HG03103 (cell line): ENCODE data around the gene ARID1B.

Source experiments
- ATAC-seq: cut with Tn5 transposase; IDR thresholded peaks from one replicate; pipeline ENCODE4 v1.9.1; 2021; ENCODE audit warnings: low read depth; ENCODE audit not compliant: unreplicated experiment

Gene ARID1B

DNA sequence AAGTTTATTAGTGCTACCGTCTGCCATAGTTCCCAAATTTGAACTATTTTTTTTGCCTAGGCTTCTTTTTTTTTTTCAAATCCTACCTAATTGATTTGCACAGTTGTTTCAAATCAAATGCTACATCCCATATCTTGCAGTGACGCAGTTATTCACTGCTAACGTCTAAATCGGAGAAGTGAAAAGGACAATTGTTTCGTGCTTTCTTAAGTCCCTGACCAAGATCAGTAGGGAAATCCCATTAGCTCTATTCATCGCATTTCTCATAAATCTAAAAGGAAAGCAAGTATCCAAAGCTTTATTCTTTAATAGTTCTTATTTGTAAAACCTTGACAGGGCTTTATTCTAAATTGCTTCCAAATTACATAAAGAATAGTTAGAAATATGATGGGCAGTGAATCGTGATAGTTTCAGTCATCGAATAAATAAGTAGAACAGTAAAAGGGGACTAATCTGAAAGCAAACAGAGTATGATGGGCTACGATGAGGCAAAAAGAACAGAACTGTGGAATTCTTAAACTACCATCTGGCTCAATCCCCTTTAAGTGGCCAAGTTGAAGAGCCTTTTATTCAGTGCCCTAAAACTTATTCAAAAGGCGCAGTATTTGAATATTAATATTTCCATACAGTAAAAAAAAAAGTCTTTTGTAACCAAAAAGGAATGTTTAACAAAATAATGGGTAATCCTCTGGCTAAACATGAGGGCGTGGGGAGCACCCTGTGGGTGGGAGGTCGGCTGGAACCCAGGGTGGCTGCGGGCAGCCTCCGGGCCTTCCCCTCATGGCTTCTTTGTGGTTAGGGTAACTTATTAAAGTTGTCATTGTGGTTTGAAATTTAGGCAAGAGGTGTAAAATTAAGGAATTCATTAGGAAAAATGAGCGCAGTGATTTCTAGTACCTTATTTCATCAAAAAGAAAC lies 3.0 kb upstream of the ARID1B start:
- ATAC-seq: no peak

DNA sequence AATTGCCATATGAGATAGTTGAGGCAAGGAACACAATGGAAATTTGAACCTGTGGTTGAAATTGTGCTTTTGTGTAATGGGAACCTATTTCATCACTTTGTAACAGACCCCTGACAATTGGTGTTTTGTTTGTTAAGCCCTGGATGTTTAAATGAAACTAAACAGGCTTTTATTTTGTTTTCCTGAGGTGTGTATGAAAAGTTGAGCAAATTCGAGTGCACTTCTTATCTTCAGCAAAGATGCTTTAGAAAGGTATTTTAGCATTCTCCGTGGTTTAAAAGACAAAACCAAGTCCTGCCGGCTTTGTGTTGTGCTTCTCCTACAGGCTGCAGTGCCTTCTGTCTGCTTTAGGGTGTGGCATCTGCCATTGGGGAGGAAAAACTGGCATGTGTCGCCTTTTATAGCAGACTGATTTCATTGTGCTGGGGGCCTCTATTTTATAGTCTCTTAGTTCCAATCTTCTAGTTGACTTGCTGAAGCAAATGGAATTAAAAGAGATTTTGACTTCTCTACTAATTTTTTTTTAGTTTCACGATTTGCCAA lies 2.2 kb upstream of the ARID1B start:
- ATAC-seq: no peak

DNA sequence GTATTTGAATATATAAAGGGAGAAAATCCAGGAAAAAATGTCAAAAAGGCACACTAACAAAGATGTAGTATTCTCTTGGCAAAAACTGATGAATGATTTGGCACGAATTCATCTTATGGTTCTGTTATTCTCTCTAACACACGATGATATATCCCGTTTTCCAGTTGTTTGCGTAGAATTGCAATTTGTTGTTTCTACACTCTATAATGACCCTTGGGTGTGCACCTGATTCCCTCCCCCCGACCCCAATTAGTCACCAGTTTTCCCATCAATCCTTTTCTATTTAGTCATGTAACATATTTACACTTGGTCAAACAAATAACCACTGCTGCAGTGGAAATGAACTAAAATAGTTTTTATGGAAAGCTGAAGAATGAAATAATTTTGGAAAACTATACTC lies 1.5 kb upstream of the ARID1B start:
- ATAC-seq: no peak

DNA sequence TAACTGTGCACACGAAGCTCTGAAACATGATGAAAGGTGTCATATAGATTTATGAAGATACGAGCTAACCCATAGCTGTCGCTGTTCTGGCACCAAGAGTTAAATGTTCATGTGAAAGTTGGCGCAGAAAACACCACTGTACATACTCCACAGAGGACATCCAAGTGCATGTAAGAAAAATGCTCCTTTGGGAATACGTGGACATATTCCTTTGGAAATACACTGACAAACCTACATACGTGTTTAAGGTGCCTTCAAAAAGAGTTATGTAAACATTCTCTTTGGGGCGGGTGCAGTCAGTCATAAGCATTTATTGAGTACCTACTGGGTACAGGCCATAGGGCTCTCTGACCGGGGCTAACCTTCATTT lies 723 bp upstream of the ARID1B start:
- no peak for ATAC-seq

DNA sequence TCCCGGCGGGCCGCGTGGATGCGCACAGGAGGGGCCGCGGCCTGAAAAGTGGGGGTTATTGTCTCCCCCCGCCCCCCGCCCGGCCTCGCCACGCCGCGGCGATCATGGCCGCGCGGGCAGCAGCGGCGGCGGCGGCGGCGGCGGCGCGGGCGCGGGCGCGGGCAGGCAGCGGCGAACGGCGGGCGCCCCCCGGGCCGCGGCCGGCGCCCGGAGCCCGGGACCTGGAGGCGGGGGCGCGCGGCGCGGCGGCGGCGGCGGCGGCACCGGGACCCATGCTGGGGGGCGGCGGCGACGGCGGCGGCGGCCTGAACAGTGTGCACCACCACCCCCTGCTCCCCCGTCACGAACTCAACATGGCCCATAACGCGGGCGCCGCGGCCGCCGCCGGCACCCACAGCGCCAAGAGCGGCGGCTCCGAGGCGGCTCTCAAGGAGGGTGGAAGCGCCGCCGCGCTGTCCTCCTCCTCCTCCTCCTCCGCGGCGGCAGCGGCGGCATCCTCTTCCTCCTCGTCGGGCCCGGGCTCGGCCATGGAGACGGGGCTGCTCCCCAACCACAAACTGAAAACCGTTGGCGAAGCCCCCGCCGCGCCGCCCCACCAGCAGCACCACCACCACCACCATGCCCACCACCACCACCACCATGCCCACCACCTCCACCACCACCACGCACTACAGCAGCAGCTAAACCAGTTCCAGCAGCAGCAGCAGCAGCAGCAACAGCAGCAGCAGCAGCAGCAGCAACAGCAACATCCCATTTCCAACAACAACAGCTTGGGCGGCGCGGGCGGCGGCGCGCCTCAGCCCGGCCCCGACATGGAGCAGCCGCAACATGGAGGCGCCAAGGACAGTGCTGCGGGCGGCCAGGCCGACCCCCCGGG lies 637 bp downstream of the ARID1B start:
- ATAC-seq: peak; percentile 2

DNA sequence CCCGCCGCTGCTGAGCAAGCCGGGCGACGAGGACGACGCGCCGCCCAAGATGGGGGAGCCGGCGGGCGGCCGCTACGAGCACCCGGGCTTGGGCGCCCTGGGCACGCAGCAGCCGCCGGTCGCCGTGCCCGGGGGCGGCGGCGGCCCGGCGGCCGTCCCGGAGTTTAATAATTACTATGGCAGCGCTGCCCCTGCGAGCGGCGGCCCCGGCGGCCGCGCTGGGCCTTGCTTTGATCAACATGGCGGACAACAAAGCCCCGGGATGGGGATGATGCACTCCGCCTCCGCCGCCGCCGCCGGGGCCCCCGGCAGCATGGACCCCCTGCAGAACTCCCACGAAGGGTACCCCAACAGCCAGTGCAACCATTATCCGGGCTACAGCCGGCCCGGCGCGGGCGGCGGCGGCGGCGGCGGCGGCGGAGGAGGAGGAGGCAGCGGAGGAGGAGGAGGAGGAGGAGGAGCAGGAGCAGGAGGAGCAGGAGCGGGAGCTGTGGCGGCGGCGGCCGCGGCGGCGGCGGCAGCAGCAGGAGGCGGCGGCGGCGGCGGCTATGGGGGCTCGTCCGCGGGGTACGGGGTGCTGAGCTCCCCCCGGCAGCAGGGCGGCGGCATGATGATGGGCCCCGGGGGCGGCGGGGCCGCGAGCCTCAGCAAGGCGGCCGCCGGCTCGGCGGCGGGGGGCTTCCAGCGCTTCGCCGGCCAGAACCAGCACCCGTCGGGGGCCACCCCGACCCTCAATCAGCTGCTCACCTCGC lies 1.5 kb downstream of the ARID1B start:
- ATAC-seq: no peak

DNA sequence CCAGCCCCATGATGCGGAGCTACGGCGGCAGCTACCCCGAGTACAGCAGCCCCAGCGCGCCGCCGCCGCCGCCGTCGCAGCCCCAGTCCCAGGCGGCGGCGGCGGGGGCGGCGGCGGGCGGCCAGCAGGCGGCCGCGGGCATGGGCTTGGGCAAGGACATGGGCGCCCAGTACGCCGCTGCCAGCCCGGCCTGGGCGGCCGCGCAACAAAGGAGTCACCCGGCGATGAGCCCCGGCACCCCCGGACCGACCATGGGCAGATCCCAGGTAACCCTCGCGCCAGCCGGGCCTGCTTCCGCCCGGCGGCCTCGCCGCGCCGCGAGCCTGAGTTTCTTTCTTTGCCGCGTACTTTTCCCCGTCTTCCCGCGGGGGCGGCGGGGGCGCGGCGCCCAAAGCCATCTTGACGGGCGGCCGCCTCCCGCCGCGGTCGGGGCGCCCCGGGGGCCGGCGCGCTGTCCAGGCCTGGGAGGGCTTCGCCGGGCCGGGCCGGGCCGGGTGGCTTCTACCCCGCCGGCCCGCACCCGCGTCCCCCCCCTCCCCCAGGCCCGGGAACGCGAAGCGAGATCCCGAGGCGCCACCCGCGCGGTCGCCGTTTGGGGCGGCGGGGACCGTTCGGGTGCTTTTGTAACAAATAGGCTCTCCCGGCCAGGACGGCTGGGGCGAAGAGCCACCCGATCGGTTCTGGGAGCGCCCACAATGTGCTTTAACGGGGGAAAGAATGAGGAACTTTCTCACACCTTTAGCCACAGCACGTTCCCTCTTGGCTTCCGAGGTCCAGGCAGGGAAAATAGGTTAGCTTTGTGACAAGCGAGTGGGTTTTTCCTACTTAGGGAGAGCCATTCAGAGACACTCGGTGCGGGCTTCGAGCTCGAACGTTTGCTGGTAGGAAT lies 2.3 kb downstream of the ARID1B start:
- ATAC-seq: no peak

DNA sequence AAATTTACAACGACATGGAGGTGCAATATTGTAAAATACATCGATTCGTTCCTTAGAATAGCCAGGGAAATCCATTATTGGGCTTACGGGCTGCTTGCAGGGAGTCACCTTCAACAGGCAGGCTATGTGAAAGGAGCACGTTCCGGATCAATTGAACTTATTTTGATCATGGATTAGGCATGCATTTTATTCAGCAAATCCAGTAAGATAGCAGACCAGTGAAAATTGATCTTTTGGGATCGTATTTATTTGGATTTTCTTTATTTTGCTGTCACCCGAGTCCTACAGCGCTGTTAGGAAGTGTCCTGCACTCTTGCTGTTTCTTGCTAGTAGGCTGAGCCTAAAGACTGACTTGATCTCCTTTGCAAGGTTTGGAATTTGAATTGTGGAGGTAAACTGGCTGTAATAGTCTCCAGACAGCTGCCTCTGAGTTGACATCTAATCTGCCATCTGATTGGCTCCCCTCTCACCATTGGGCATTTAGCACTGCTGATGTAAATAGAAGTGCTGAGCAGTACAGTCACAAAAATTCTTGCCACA lies 3.0 kb downstream of the ARID1B start:
- ATAC-seq: peak; percentile 60

DNA sequence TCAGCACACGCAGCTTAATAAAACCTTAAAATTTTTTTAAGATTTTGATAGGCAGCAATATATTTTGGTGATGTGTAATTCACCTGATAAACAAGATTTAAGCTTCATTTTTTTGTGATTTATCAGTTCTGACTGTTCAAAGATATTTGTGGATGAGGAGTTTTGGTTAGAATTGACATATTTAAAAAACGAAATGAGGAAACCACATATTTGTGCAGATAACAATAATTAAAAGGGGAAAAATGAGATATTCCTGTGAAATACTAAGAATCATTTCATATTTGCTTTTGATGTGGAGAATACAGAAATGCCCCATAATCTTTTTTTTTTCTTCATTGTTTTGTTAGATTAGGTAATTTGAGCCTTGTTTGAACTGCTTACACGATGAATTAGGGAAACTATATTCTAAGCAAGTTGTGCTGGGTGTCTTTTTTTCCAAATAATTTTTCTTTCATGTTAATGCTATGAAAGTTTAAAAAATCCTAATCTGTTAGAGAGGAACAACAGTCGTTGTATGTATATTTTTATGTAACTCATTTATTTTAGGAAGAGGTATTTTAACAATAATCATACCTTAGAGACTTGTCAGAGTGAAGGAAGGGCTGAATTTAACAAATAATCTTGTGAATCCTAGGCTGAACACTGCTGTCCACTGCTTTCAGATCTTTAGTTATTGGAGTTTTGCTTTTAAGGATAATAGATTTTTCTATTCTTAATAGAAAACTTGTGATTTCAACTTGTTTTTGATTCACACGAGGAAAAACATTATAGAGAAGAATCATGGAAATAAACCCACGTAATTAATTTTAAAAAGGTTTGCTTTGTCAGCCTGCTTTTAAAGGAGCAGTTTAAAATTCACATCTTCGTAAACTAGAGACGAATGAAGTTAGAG lies 4.0 kb downstream of the ARID1B start:
- ATAC-seq: no peak

DNA sequence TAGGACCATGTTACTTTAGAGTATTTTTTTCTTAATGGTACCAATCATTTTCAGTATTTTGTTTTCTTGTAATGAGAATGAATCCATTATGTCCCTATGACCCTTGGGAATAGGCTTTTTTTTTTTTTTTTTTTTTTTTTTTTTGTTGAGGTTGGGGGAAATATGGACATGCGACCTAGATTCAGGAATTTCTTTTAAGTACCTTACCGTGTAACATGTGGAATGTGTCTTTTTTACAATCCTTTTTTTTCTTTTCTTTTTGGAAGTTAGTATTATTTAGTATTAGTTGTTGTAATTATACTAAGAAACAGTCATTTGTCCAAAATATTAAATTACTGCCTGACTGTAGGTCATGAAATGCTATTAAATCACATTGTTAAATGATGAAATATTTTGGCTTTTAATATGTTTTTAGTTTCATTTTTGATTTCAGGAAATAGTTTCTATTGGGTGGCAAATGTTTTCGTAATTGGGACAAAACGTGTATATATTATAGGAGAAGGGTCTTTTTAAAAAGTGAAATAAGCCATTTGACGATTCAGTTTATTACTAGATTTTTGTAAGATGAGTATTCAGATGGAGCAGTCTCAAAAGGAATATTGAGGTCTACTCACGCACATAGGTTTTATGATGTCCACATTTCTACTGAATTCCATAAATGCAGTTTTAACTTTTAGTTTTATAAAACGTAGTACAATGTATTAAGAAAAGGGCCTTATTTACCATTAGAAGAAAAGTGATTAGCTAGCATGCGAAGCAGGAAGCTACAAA lies 4.9 kb downstream of the ARID1B start:
- ATAC-seq: no peak

DNA sequence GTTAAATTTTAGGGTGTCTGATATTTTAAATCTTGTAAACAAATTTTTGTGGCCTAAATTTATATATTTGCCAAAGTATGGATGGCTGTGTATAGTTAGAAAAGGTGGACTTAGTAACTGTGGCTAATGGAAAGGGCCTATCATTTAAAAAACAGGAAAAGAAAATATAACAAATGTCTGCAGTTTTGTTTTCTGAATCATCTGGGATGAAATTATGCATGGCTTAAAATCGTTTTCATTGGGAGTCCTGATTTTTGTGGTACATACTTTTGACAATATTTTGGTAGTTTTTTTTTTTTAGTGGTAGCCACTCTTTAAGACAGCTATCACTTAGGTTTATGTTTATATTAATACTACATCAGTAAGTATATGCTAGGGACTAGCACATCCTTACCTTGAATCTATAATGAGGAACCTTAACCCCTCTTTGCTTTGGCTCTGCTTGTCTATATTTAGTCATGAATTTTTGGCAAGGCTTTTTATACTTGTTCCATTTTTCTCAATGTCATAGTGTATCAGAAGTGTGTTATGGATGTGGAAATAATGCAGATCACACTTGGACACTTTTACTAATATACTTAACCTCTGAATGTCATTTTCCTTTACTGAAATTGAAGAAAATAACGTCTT lies 5.6 kb downstream of the ARID1B start:
- ATAC-seq: no peak

DNA sequence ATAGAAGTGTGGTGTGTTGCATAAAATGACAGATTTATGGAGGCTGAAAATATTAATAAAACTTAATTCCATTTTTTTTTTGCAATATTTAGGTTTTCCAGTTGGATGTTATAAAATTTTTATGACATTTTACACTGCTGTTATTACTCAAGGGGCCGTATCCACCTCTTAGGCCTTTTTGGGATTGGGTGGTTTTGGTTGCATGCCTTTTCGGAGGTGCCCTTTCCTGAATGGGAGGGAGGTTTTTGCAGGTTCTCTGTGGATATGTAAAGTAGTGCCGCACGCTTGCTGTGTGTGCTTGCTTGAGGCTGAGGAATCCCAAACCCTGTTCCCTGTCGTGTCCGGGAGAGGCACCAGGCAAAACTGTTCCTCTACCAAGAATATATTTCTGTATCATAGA lies 6.8 kb downstream of the ARID1B start:
- no peak for ATAC-seq

DNA sequence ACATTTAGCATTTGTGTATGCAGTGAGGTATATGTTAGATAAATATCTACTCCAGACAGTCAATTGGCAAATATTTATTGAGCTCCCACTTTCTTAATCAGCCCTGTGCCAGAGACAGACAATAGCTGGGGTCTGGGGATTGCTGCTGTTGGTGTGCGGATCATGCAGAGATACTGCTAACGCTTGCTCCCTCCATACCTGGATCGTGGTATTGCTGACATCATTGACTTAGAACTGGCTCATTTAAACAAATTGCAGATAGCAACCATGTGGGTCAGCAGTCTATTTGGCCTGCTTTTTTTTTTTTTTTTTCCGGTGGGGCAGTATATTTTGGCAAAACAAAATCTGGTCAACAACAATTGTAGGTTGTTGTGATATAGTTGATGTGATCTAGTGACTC lies 9.5 kb downstream of the ARID1B start:
- no peak for ATAC-seq

DNA sequence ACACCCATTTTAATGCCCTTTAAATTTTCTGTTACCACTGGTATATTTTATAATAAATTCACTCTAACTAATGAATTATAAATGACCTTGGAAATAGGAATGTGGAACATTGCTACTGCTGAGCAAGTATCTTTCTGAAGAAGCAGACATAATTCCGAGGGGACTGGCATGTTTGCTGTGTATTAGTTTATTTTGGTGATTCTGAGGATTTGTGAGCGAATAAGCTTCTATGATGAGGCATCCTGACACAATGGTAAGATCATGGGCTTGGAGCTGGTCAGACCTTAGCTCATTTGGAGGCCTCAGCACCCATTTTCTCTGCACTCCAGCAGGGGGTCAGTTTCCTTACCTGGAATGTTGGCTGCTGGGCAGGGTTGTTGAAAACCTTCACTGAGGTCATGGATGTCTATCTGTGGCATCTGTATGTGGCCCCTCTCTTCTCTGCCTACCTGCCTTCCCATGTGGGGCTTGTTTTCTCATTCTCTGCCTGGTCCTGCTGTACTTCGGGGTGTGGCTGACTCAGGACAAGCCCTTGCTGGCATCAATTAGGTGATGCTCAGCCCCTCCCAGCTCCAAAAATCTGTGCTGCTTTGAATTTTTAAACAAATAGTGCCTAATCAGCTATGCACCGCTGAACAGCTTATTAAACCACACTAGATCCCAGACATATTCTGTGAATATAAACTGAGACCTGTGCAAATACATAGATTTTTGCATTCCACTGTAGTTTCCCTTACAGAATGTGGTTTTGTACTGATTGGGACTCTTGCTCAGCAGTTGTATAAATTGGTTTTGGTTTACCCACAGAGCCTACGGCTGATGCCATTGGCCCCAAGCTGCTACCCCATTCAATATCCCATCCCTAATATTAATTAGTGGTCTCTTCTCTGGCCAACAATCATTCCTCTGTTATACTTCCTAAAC lies 10.7 kb downstream of the ARID1B start:
- no peak for ATAC-seq

DNA sequence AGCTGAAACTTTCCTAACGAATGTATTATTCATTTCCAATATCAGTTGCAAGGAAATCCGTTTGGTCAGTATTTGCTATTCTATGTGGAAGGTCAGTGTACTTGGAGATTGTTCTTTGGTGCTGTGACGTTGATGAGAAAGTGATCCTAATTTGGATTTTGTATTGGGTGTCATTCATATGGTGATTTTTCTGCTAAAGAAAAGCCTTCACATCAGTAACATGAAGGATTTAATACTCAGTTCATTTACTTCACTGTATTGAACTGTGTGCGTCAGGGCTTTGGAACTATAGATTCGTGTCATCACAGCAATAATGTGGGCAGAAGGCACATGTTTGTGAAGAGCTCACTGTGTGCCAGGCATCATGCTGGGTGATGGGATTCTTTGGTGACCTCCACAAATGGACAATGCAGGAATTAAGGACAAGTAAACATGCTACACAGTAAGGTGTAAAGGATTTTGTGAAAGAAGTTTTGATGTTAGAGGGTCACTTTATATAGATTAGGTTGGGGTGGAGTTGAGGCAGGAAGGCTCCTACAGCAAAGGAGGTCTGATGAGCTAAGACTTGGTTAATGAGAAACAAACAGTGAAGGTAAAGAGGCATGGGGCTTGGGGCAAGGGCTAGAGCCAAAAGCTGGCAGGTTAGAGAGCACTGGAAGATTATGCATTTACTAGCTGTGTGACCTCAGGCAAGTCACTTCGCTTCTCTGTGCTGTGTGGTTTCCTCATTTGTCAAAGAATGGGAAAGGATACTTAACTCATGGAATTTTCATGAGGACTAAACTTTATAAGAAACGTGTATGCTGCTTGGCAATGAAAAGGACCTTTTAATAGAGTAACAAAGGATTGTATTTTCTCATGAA lies 12.1 kb downstream of the ARID1B start:
- ATAC-seq: no peak
